Panc1 (cell line): ENCODE measurements around the gene ALKBH7. TPM values are rescaled to one million over a fixed set of nuclear protein-coding genes. Genes with fewer than 3 reads are reported as not detected.

Experiments used
- ATAC-seq: fragments of 200-7000 bp; cut with Tn5 transposase; 2 replicates; pipeline ENCODE4 v1.9.1; 2020; ENCODE audit warnings: mild to moderate bottlenecking, moderate library complexity
- Bru-seq: library from RNA; stranded (reverse); fragments of 400-500 nt; gene quantifications from one replicate; lab custom pipeline; 2021; lab: Mats Ljungman, UMichigan
- BruChase-seq, 2 experiments: library from RNA; stranded (reverse); fragments of 400-500 nt; gene quantifications; one replicate each; lab custom pipeline; 2021; lab: Mats Ljungman, UMichigan
- BruUV-seq: library from RNA; stranded (reverse); fragments of 400-500 nt; replicated peaks from 2 replicates; lab custom pipeline; 2021; lab: Mats Ljungman, UMichigan
- CTCF ChIA-PET: fragments of 300-600 bp; sonication (Branson Sonifier 250); formaldehyde crosslinking; loops from one replicate; lab custom pipeline; 2022; ENCODE audit warnings: antibody characterized with exemption; lab: Charles Lee
- POLR2A ChIA-PET: fragments of 300-600 bp; sonication (Branson Sonifier 250); formaldehyde crosslinking; loops from one replicate; lab custom pipeline; 2022; ENCODE audit warnings: antibody characterized with exemption; lab: Charles Lee
- DNase-seq: peaks from one replicate; pipeline ENCODE4 v3.0.0-alpha.2; 2010; ENCODE audit warnings: low read depth, low spot score
- H3K27ac ChIP-seq: 2 replicates; pipeline ENCODE4 v1.5.1; 2011; ENCODE audit warnings: mild to moderate bottlenecking, low read length, inconsistent platforms
- H3K27me3 ChIP-seq: fragments of 200-500 bp; sonication (Bioruptor generic); 2 replicates; pipeline ENCODE4 v1.6.0; 2014; ENCODE audit warnings: low read length, inconsistent platforms; ENCODE audit not compliant: control insufficient read depth, insufficient read depth
- H3K36me3 ChIP-seq: fragments of 200-500 bp; sonication (Bioruptor generic); 2 replicates; pipeline ENCODE4 v1.5.1; 2014; ENCODE audit warnings: inconsistent platforms, mild to moderate bottlenecking, low read length, moderate library complexity; ENCODE audit not compliant: control insufficient read depth, insufficient read depth
- H3K4me1 ChIP-seq: 2 replicates; pipeline ENCODE4 v1.5.1; 2011; ENCODE audit warnings: inconsistent platforms, mild to moderate bottlenecking, low read length, moderate library complexity; ENCODE audit not compliant: control insufficient read depth, insufficient read depth
- H3K4me3 ChIP-seq, 2 experiments: 2 replicates each; pipeline ENCODE4 v1.5.1; 2011 to 2012; ENCODE audit warnings: low read depth in 2 of 2, low read length in 2 of 2, mild to moderate bottlenecking in 2 of 2, inconsistent platforms in 1 of 2, moderate library complexity in 1 of 2
- H3K9me3 ChIP-seq: fragments of 200-500 bp; sonication (Bioruptor generic); 2 replicates; pipeline ENCODE4 v1.5.1; 2014; ENCODE audit warnings: low read depth, mild to moderate bottlenecking, inconsistent platforms, low read length, moderate library complexity; ENCODE audit not compliant: control insufficient read depth, insufficient read depth
- CTCF ChIP-seq: fragments of 450-650 bp; IDR thresholded peaks from 2 replicates; pipeline ENCODE4 v1.5.1; 2017; ENCODE audit warnings: mild to moderate bottlenecking
- POLR2AphosphoS5 ChIP-seq: IDR thresholded peaks from 2 replicates; pipeline ENCODE4 v1.6.1; 2012; ENCODE audit warnings: mild to moderate bottlenecking, low read depth, low read length, moderate library complexity
- REST ChIP-seq, 2 experiments: IDR thresholded peaks; 2 replicates each; pipeline ENCODE4 v1.6.1; 2011 to 2012; ENCODE audit warnings: low read depth in 2 of 2, control low read depth in 1 of 2, low read length in 1 of 2, mild to moderate bottlenecking in 1 of 2, moderate library complexity in 1 of 2; ENCODE audit not compliant: insufficient read depth in 1 of 2
- SIN3A ChIP-seq: IDR thresholded peaks from 2 replicates; pipeline ENCODE4 v1.6.1; 2012; ENCODE audit warnings: low read depth, mild to moderate bottlenecking, low read length, moderate library complexity, borderline replicate concordance; ENCODE audit not compliant: insufficient read depth
- TCF7L2 ChIP-seq: IDR thresholded peaks from 2 replicates; pipeline ENCODE4 v1.6.1; 2011; ENCODE audit warnings: mild to moderate bottlenecking, low read depth, low read length, inconsistent platforms
- in situ Hi-C: cut with HindIII; loops from 2 replicates; pipeline ENCODE4 v1.10.0; 2016; ENCODE audit warnings: low sequenced_read_pairs, low pct_unique_long_range_greater_than_20kb
- intact Hi-C: fragments of 100-400 bp; cut with micrococcal nuclease; formaldehyde crosslinking; loops from one replicate; pipeline ENCODE4 v1.10.0; 2022; ENCODE audit not compliant: unreplicated experiment
- long read RNA-seq: library from polyadenylated mRNA; unstranded; transcript quantifications from one replicate; pipeline ENCODE4 v2.0.0, GENCODE V29; 2021; ENCODE audit not compliant: unreplicated experiment
- polyA plus RNA-seq: library from polyadenylated mRNA; unstranded; fragments of >200 nt; gene quantifications from one replicate; pipeline ENCODE4 v1.2.1, GENCODE V29; 2012; ENCODE audit warnings: missing spikeins; ENCODE audit not compliant: insufficient read length
- total RNA-seq: library from RNA; stranded (reverse); gene quantifications from one replicate; pipeline ENCODE4 v1.2.1, GENCODE V29; 2021; ENCODE audit not compliant: unreplicated experiment

ALKBH7 gene
- total RNA-seq, result 65.0 TPM
- 68.6 TPM for polyA plus RNA-seq
- Bru-seq, nascent RNA, result percentile 53 among the genes with signal in this experiment
- percentile 55 among the genes with signal in this experiment for BruChase-seq, experiment 1, labeled RNA remaining after a 2-hour chase
- BruChase-seq, experiment 2, labeled RNA remaining after a 6-hour chase, result percentile 67 among the genes with signal in this experiment
- long read RNA-seq, transcript ALKBH7-201 (4 exons, 1,332 nt), result major isoform, 27 of 62 reads
- long read RNA-seq, partial matches to known transcripts, result 32 of 62 reads
- long read RNA-seq, other reads (novel, unspliced or antisense), result 2 of 62 reads

- H3K27ac ChIP-seq, result peak within 1 kb of the TSS; percentile 92
- in situ Hi-C loops (no loop called here), intact Hi-C loops (no loop called here)
- no TSS peak for BruUV-seq
- ChIA-PET POLR2A (interaction anchor here (0.6 to 0.9 kb wide), 2 partner anchors 19 to 144 kb away, joined by 3 to 6 read pairs; no protein-coding TSS in a partner anchor), CTCF (interaction anchor here (0.6 kb wide), 4 partner anchors 56 to 1002 kb away, joined by 3 to 5 read pairs (median 4); no protein-coding TSS in a partner anchor)
- peak within 1 kb of the TSS; percentile 72 to 76 for H3K4me3 ChIP-seq
- no peaks in the 10 kb centered on the region for H3K9me3 ChIP-seq
- H3K27me3 ChIP-seq, result no peaks in the 10 kb centered on the region
- DNase-seq (peak; percentile 91), ATAC-seq (peak; percentile 90)
- TF ChIP-seq SIN3A (no peak), REST (IDR thresholded peaks at IDR 0.05; ENCODE audit: insufficient read depth in 1 of 2, low read depth in 2 of 2, low read length in 1 of 2) (no peak), POLR2AphosphoS5 (peak; percentile 32; the same call in 1 of the 2 replicates), CTCF (no peak), TCF7L2 (peak; percentile 37; the same call in 1 of the 2 replicates)
- H3K4me1 ChIP-seq, result peaks cover 2% of the 10 kb centered on the region
- H3K36me3 ChIP-seq, result no peaks in the 10 kb centered on the region
These were observed at the start of gene ALKBH7 for GRCh38 chr19:6372594-6373095. Gene ALKBH7 (plus strand): TSS chr19:6372794. CDS start chr19:6372821, 27 bp downstream.

- in situ Hi-C loops, result no loop called here
- no peaks in the 10 kb centered on the region for H3K9me3 ChIP-seq
- BruUV-seq, result no TSS peak
- ChIA-PET CTCF (no interaction called here), POLR2A (no interaction called here)
- H3K27ac ChIP-seq, result no peak overlapping the region
- H3K36me3 ChIP-seq, result no peaks in the 10 kb centered on the region
- DNase-seq (no peak), ATAC-seq (no peak)
- peaks cover 6% of the 10 kb centered on the region; the same call in 1 of the 2 replicates for H3K27me3 ChIP-seq
- H3K4me1 ChIP-seq, result no peaks in the 10 kb centered on the region
- no peak for TF ChIP-seq CTCF
- no peak for TF ChIP-seq SIN3A
- TF ChIP-seq TCF7L2, result no peak
- TF ChIP-seq POLR2AphosphoS5, result no peak
- no peak for TF ChIP-seq REST (IDR thresholded peaks at IDR 0.05; ENCODE audit: insufficient read depth in 1 of 2, low read depth in 2 of 2, low read length in 1 of 2)
- intact Hi-C loops, result no loop called here
- H3K4me3 ChIP-seq, result no peak overlapping the region
These were observed 47.8 kb upstream of the ALKBH7 start for GRCh38 chr19:6324757-6325156.
